ENCODE results near the gene CACNA1A.
"Not testable (repeated sequence)": the region's sequence is repeated elsewhere in the genome, so short reads cannot be mapped to it uniquely, and the experiment has no call there.

The CACNA1A gene

GRCh38 chr19:13185763-13186657 is 320.3 kb downstream of the CACNA1A start:
- DNase-seq (ENCODE audit: low read depth); H3K4me3 ChIP-seq (ENCODE audit: low read depth, low read length): not testable (repeated sequence)

GRCh38 chr19:13184926-13185325 is 321.4 kb downstream of the CACNA1A start:
- DNase-seq (ENCODE audit: low read depth); H3K4me3 ChIP-seq (ENCODE audit: low read depth, low read length): not testable (repeated sequence)

DNA sequence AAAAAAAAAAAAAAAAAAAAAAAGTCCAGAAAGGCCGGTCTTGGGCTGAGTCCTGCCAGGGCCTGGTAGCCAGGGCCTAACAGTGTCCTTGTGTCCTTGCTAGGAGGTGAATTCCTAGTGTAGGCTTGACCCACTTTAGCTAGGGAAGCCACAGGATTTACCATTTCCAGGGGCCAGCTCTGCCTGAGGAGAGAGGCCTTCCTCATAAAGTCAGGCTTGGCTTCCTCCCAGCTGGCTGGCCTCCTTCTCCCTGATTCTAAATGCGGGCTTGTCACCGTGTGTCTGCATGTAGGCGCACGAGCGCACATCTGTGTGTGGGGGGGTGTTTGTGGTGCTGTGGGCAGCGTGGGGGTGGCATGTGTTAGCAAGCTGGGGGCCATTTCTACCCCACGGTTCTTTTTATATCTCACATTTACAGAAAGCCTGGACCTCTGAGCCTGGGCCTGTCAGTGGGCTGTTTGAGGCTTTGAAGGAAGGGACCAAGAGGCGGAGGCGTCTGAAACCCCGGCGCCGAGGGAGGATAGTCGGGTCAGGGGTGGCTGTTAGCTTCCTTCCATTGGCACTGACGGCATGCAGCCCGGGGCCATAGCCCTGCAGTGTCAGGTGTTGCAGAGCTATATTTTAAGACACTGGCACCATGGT is 324.4 kb downstream of the CACNA1A start:
- H3K4me3 ChIP-seq (ENCODE audit: low read depth, low read length) = no peak overlapping the region
- no peak for DNase-seq (ENCODE audit: low read depth)

GRCh38 chr19:13178291-13178690 is 328.0 kb downstream of the CACNA1A start:
- DNase-seq (ENCODE audit: low read depth); H3K4me3 ChIP-seq (ENCODE audit: low read depth, low read length): not testable (repeated sequence)

DNA sequence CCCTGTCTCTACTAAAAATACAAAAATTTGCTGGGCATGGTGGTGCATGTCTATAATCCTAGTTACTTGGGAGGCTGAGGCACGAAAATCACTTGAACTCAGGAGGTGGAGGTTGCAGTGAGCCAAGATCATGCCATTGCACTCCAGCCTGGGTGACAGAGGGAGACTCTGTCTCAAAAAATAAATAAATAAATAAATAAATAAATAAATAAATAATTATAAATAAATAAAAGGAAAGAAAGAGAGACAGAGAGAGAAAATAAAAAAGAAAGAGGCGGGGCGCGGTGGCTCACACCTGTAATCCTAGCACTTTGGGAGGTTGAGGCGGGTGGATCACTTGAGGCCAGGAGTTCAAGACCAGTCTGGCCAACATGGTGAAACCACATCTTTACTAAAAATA is 328.7 kb downstream of the CACNA1A start:
- DNase-seq (ENCODE audit: low read depth); H3K4me3 ChIP-seq (ENCODE audit: low read depth, low read length): not testable (repeated sequence)

DNA sequence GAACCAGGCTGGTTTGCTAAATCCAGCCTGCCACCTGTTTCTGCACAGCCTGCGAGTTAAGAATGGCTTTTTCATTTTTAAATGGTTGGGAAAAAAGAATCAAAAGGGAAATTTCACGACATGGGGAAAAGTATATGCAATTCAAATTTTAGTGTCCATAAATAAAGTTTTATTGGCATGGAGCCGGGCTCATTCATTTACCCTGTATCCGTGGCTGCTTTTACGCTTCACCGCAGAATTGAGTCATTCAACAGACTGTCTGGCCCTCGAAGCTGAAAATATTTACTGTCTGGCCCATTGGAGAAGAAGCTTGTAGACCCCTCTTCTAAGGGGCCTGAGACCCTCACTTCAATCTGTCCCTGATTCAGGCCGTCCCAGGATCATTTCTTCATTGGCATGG is 329.9 kb downstream of the CACNA1A start:
- DNase-seq (ENCODE audit: low read depth) = no peak
- H3K4me3 ChIP-seq (ENCODE audit: low read depth, low read length) = no peak overlapping the region

GRCh38 chr19:13173139-13173737 is 333.0 kb downstream of the CACNA1A start:
- no peak for DNase-seq (ENCODE audit: low read depth)
- H3K4me3 ChIP-seq (ENCODE audit: low read depth, low read length) = no peak overlapping the region

DNA sequence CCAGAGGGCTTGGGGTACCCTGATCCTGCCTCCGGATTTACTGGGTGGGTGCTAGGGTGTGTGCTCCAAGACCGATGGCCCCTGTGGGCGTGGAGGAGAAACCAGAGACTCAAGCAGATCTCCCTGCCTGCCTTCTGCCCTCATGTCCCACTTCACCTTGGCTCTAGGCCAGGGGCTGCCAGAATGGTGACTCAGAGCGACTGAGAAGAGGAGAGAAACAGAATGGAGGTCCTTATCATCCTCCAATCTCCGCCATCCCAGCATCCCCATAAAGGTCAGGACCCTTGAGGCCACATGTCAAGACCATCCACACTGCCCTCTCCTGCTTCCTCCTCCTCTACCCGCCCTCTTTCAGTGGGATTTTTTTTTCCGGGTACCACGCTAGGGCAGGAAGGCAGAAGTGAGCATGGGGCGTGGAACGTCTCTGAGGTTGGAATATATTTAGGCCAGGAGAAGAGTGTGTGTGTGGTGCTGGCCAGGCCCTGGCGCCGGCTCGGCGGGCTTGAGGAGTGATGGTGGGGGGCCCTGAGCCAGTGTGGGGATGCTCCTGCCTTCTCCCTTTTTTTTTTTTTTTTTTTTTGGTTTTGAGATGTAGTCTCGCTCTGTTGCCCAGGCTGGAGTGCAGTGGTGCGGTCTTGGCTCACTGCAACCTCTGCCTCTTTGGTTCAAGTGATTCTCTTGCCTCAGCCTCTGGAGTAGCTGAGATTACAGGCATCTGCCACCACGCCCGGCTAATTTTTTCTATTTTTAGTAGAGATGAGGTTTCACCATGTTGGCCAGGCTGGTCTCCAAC is 333.7 kb downstream of the CACNA1A start:
- no peak overlapping the region for H3K4me3 ChIP-seq (ENCODE audit: low read depth, low read length)
- no peak for DNase-seq (ENCODE audit: low read depth)

GRCh38 chr19:13171146-13171545 is 335.1 kb downstream of the CACNA1A start:
- no peak for DNase-seq (ENCODE audit: low read depth)
- no peak overlapping the region for H3K4me3 ChIP-seq (ENCODE audit: low read depth, low read length)

DNA sequence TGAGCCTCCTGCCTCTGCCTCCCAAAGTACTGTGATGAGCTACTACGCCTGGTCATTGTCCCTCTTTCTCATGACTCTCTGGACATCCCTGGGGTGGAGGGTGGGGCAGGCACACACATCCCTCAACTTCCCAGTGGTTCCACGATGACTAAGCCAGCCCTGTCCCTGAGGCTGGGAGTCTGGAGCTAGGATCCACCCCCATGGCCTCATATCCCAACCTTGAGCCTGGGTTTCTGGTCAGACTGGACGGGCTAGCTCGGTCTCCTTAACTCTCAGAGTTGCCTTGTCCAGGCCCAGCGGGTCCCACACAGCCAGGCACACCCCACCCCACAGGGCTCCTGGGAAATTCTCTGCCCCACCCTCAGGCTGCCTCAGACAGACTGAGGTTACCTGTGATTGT is 336.5 kb downstream of the CACNA1A start:
- DNase-seq (ENCODE audit: low read depth) = no peak
- no peak overlapping the region for H3K4me3 ChIP-seq (ENCODE audit: low read depth, low read length)

DNA sequence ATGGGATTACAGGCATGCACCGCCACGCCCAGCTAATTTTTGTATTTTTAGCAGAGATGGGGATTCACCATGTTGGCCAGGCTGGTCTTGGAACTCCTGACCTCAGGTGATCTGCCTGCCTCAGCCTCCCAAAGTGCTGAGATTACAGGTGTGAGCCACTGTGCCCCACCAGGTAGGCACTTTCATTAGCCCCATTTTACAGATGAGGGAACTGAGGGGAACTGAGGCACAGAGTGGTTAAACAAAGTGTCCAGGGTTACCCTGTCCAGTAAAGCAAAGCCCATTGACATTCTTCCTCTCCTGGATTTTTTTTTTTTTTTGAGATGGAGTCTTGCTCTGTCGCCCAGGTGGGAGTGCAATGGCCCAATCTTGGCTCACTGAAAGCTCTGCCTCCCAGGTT is 340.1 kb downstream of the CACNA1A start:
- not testable (repeated sequence) for H3K4me3 ChIP-seq (ENCODE audit: low read depth, low read length); DNase-seq (ENCODE audit: low read depth)

DNA sequence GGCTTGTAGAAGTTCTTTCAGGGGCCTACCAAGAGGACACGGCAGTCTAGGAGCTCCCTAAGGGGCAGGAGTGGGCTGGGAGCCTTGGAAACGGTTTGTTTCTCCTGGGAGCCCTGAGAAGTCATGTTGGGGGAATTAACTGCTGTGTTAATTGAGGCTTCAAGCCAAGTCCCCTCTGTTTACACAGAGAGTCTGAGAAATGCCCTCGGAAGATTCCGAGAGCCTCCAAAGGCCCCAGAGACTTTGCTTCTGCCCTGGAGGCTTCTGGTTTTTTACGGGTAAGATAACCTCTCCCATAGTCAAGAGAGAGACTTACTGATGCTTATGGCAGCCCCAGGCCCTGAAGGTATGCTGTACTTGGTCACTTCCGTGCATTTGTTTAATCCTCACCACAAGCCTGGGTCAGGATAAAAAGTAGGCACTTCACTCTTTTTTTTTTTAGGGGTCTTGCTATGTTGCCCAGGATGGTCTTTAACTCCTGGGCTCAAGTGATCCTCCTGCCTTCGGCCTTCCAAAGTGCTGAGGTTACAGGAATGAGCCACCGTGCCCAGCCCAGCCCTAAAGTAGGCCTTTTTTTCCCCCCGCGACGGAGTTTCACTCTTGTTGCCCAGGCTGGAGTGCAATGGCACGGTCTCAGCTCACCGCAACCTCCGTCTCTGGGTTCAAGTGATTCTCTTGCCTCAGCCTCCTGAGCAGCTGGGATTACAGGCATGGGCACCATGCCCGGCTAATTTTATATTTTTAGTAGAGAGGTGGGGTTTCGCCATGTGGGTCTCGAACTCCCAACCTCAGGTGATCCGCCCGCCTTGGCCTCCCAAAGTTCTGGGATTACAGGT is 340.9 kb downstream of the CACNA1A start:
- no peak for DNase-seq (ENCODE audit: low read depth)
- no peak overlapping the region for H3K4me3 ChIP-seq (ENCODE audit: low read depth, low read length)

- DNase-seq (ENCODE audit: low read depth) = no peak
- H3K4me3 ChIP-seq (ENCODE audit: low read depth, low read length) = peak overlapping the region; percentile 7
Observed at GRCh38 chr19:13164343-13165161, 341.7 kb downstream of the CACNA1A start.

GRCh38 chr19:13163609-13164342 is 342.5 kb downstream of the CACNA1A start:
- DNase-seq (ENCODE audit: low read depth) = peak; percentile 67
- H3K4me3 ChIP-seq (ENCODE audit: low read depth, low read length) = peak overlapping the region; percentile 10

DNA sequence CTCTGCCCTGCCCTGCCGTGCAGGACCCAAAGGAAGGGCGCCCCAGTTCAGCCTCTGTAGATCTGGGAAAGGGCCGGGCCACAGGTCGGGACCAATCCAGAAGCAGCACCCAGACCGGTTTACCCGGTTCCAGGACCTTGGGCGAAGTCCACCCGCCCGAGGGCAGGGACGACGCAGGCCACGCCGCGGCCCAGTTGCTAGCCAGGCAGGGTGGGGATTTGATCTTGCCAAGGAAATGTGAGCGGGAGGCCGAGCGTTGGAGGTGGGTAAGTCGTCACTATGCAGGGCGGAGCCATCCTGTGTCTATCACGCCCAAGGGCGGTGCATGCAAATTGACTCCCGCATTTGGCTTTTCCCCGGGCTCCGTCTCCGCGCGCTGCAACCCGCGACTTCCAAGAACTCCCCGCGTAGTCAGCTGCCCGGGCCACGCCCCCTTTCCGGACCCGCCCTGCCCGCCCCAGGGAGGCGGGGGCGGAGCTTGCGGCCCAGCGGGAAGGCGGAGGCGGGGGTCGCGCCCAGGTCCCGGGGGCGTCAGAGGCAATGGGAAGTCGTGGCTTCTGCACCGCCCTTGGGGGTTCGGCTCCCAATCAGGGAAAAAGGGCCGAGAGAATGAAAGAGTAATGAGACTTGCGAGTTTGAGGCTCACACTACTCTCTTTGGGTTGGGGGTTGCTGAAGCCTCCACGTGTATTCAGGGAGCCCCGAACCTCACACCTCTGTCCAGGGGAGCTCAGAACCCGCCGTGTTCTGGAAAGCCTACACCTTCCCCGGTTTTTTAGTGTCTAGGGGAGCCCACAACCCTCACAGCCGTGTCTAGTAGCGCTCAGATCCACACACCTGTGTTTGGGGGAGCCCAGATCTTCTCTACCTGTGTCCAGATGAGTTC is 343.3 kb downstream of the CACNA1A start:
- DNase-seq (ENCODE audit: low read depth) = peak; percentile 92
- peak overlapping the region; percentile 28 for H3K4me3 ChIP-seq (ENCODE audit: low read depth, low read length)

DNA sequence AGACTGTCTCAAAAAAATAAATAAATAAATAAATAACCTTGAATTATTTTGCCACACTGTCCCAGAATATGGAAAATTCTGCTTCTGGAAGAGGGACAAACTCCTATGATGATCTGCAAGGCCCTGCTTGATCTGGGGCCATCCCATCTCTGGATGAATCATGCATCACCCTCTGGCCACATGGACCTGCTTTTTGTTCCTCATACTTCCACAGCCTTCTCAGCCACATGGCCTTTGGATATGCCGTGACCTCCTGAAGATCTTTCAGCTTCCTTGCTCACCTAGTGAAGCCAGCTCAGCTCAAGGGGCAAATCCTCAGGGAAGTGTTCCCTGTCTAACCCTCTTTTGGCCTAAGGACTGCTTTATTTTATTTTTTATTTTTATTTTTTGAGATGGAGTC is 345.7 kb downstream of the CACNA1A start:
- no peak overlapping the region for H3K4me3 ChIP-seq (ENCODE audit: low read depth, low read length)
- DNase-seq (ENCODE audit: low read depth) = no peak
